GDM1 (cell line): Measurements from ENCODE around the gene FAM219A.

Experiments used
- DNase-seq: peaks from one replicate; lab custom pipeline; 2025; lab: John Stamatoyannopoulos, UW

FAM219A gene

GRCh38 chr9:34400686-34401602 is 57.4 kb downstream of the FAM219A start:
- DNase-seq = no peak

- no peak for DNase-seq
These were observed 58.1 kb downstream of the FAM219A start for GRCh38 chr9:34400275-34400674.

- no peak for DNase-seq
These were observed 58.6 kb downstream of the FAM219A start for GRCh38 chr9:34399729-34400128.

GRCh38 chr9:34398875-34399274 is 59.5 kb downstream of the FAM219A start:
- no peak for DNase-seq

- no peak for DNase-seq
These were observed 61.8 kb downstream of the FAM219A start for GRCh38 chr9:34396276-34397214.

GRCh38 chr9:34392511-34392910 is 65.9 kb downstream of the FAM219A start:
- DNase-seq = no peak

- DNase-seq = no peak
These were observed 71.1 kb downstream of the FAM219A start for GRCh38 chr9:34387239-34387638.

GRCh38 chr9:34386656-34387055 is 71.7 kb downstream of the FAM219A start:
- no peak for DNase-seq

GRCh38 chr9:34385561-34386230 is 72.7 kb downstream of the FAM219A start:
- DNase-seq = no peak

- no peak for DNase-seq
These were observed 73.8 kb downstream of the FAM219A start for GRCh38 chr9:34384368-34385165.

GRCh38 chr9:34383904-34384303 is 74.5 kb downstream of the FAM219A start:
- DNase-seq = no peak

- DNase-seq = no peak
These were observed 75.5 kb downstream of the FAM219A start for GRCh38 chr9:34382879-34383278.

- DNase-seq = no peak
These were observed 76.3 kb downstream of the FAM219A start for GRCh38 chr9:34382054-34382453.

- no peak for DNase-seq
These were observed 77.0 kb downstream of the FAM219A start for GRCh38 chr9:34381323-34381722.

GRCh38 chr9:34380511-34381315 is 77.7 kb downstream of the FAM219A start:
- no peak for DNase-seq

- no peak for DNase-seq
These were observed 78.3 kb downstream of the FAM219A start for GRCh38 chr9:34380034-34380510.

- DNase-seq = peak; percentile 68
These were observed 78.9 kb downstream of the FAM219A start for GRCh38 chr9:34379334-34380033.

- DNase-seq = no peak
These were observed 79.9 kb downstream of the FAM219A start for GRCh38 chr9:34378376-34379060.

- no peak for DNase-seq
These were observed 81.0 kb downstream of the FAM219A start for GRCh38 chr9:34377404-34377746.
